Measurements from ENCODE around the gene GAB2. TPM values are rescaled to one million over a fixed set of nuclear protein-coding genes. Genes with fewer than 3 reads are reported as not detected.

The GAB2 gene
- total RNA-seq, 1 experiment from 2014 or later = 10.6 TPM

DNA sequence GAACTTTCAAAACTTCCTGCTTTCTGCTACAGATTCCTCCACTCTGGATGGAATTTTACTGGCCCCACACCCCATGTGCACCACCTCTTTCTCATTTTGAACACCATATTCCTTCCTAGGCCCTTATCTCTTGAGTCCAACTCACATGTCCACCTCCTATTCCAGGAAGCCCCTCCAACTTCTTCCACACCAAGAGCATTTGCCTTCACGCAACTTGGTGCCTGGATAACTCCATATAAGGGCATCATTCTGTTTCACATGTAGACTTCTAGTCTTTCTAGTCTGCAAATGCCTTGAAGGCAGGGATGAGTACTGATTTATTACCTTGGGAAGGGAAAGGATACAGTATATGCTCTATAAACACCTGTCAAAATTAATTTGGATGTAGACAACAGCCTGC is 17.5 kb downstream of the GAB2 start:
- Mint-ChIP-seq H3K36me3 (ENCODE audit: insufficient read depth, unreplicated experiment) (no peaks in the 10 kb centered on the region), H3K9me3 (ENCODE audit: low read depth, unreplicated experiment) (no peaks in the 10 kb centered on the region), H3K27me3 (ENCODE audit: unreplicated experiment) (no peaks in the 10 kb centered on the region), H3K4me3 (ENCODE audit: low read depth, unreplicated experiment) (no peak overlapping the region), H3K4me1 (ENCODE audit: low read depth, unreplicated experiment) (no peaks in the 10 kb centered on the region), H3K27ac (ENCODE audit: unreplicated experiment) (no peak overlapping the region)
- intact Hi-C loops (cut with micrococcal nuclease; ENCODE audit: unreplicated experiment) = loop anchor here (10.0 kb wide), 1 partner anchor 55 kb away; no protein-coding TSS in a partner anchor
- DNase-seq = no peak
- TF ChIP-seq CTCF (IDR thresholded peaks at IDR 0.05; ENCODE audit: unreplicated experiment) = no peak
- BruUV-seq (replicated peaks) = no TSS peak
- CTCF ChIA-PET = no interaction called here

GRCh38 chr11:78399136-78399535 is 18.5 kb downstream of the GAB2 start:
- intact Hi-C loops (cut with micrococcal nuclease; ENCODE audit: unreplicated experiment) = no loop called here
- no peaks in the 10 kb centered on the region for H3K27me3 Mint-ChIP-seq (ENCODE audit: unreplicated experiment)
- TF ChIP-seq CTCF (IDR thresholded peaks at IDR 0.05; ENCODE audit: unreplicated experiment) = no peak
- DNase-seq = no peak
- no TSS peak for BruUV-seq (replicated peaks)
- H3K27ac Mint-ChIP-seq (ENCODE audit: unreplicated experiment) = no peak overlapping the region
- CTCF ChIA-PET = no interaction called here
- H3K4me1 Mint-ChIP-seq (ENCODE audit: low read depth, unreplicated experiment) = no peaks in the 10 kb centered on the region
- H3K4me3 Mint-ChIP-seq (ENCODE audit: low read depth, unreplicated experiment) = no peak overlapping the region
- no peaks in the 10 kb centered on the region for H3K36me3 Mint-ChIP-seq (ENCODE audit: insufficient read depth, unreplicated experiment)
- no peaks in the 10 kb centered on the region for H3K9me3 Mint-ChIP-seq (ENCODE audit: low read depth, unreplicated experiment)

GRCh38 chr11:78398715-78399114 is 18.9 kb downstream of the GAB2 start:
- no peaks in the 10 kb centered on the region for H3K4me1 Mint-ChIP-seq (ENCODE audit: low read depth, unreplicated experiment)
- H3K9me3 Mint-ChIP-seq (ENCODE audit: low read depth, unreplicated experiment) = no peaks in the 10 kb centered on the region
- H3K27me3 Mint-ChIP-seq (ENCODE audit: unreplicated experiment) = no peaks in the 10 kb centered on the region
- intact Hi-C loops (cut with micrococcal nuclease; ENCODE audit: unreplicated experiment) = no loop called here
- H3K36me3 Mint-ChIP-seq (ENCODE audit: insufficient read depth, unreplicated experiment) = no peaks in the 10 kb centered on the region
- no peak for DNase-seq
- H3K4me3 Mint-ChIP-seq (ENCODE audit: low read depth, unreplicated experiment) = no peak overlapping the region
- no peak overlapping the region for H3K27ac Mint-ChIP-seq (ENCODE audit: unreplicated experiment)
- no TSS peak for BruUV-seq (replicated peaks)
- CTCF ChIA-PET = no interaction called here
- TF ChIP-seq CTCF (IDR thresholded peaks at IDR 0.05; ENCODE audit: unreplicated experiment) = no peak

DNA sequence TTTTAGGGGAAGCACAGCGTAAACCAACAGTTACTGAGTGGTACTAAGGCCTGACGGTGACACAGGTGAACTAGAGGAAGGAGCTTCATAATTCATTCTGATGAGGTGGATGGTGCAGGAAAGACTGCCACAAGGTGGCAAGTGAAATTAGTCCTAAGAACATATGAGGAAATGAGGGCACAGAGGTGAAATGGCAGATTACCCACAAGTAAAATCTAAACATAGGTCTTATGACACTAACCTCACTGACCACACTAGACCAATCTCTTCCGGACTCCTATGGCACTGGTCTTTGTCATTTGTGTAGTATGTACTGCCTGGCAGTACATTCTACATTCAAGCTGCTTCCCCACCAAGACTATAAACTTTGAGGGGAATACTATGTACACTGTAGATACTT is 20.2 kb downstream of the GAB2 start:
- TF ChIP-seq CTCF (IDR thresholded peaks at IDR 0.05; ENCODE audit: unreplicated experiment) = no peak

More for the DNA sequence above, 20.2 kb downstream of the GAB2 start:
- no peaks in the 10 kb centered on the region for H3K4me1 Mint-ChIP-seq (ENCODE audit: low read depth, unreplicated experiment)
- no TSS peak for BruUV-seq (replicated peaks)
- DNase-seq = no peak
- H3K4me3 Mint-ChIP-seq (ENCODE audit: low read depth, unreplicated experiment) = no peak overlapping the region
- CTCF ChIA-PET = interaction anchor here (0.6 to 1.0 kb wide), 4 partner anchors 9 to 169 kb away, joined by 3 to 4 read pairs (median 4); no protein-coding TSS in a partner anchor
- H3K9me3 Mint-ChIP-seq (ENCODE audit: low read depth, unreplicated experiment) = no peaks in the 10 kb centered on the region
- H3K36me3 Mint-ChIP-seq (ENCODE audit: insufficient read depth, unreplicated experiment) = no peaks in the 10 kb centered on the region
- no peaks in the 10 kb centered on the region for H3K27me3 Mint-ChIP-seq (ENCODE audit: unreplicated experiment)
- intact Hi-C loops (cut with micrococcal nuclease; ENCODE audit: unreplicated experiment) = no loop called here
- H3K27ac Mint-ChIP-seq (ENCODE audit: unreplicated experiment) = no peak overlapping the region

Data from Calu3 (cell line).